Peyer's patch (tissue), 4 donors: ENCODE results near the gene CASP5.
A peak's percentile ranks its signal among the peaks of the same experiment; 100 is the strongest.

Source experiments
- POLR2A ChIP-seq, 2 donors: fragments of 450-650 bp; IDR thresholded peaks; one replicate each; pipeline ENCODE4 v1.5.1; 2017; ENCODE audit warnings: antibody characterized with exemption in 2 of 2, mild to moderate bottlenecking in 2 of 2, moderate library complexity in 2 of 2
- TF ChIP-seq, protein P1 (sequence below), 6 experiments: fragments of 450-650 bp in 4 of 6; fragments of 200-600 bp in 2 of 6; sonication (generic) in 1 of 6; IDR thresholded peaks; one replicate each; pipeline ENCODE4 v1.5.1; 2017 to 2019; ENCODE audit warnings: antibody characterized with exemption in 6 of 6, mild to moderate bottlenecking in 3 of 6, moderate library complexity in 1 of 6

DNA sequence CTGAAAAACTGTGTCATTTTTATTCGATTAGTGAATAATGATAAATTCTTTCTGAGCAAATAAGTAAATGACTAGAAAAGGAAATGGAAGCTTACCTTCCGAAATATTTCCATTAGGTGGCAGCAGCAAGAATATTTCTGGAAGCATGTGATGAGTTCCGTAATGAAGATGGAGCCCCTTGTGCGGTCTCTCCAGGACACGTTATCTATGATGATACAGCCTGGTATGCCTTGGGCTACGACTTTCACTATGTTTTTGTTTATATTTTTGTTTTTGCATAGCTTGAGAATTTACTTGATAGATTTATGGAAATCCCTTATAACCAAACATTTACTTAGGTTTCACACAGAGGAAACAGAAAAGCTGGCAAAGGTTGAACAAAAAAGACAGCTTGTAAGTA lies 25.7 kb downstream of the CASP5 start:
- TF ChIP-seq, protein P1, sequence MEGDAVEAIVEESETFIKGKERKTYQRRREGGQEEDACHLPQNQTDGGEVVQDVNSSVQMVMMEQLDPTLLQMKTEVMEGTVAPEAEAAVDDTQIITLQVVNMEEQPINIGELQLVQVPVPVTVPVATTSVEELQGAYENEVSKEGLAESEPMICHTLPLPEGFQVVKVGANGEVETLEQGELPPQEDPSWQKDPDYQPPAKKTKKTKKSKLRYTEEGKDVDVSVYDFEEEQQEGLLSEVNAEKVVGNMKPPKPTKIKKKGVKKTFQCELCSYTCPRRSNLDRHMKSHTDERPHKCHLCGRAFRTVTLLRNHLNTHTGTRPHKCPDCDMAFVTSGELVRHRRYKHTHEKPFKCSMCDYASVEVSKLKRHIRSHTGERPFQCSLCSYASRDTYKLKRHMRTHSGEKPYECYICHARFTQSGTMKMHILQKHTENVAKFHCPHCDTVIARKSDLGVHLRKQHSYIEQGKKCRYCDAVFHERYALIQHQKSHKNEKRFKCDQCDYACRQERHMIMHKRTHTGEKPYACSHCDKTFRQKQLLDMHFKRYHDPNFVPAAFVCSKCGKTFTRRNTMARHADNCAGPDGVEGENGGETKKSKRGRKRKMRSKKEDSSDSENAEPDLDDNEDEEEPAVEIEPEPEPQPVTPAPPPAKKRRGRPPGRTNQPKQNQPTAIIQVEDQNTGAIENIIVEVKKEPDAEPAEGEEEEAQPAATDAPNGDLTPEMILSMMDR (IDR thresholded peaks at IDR 0.05): peak in 1 of 6 experiments; percentile 14
- TF ChIP-seq POLR2A (IDR thresholded peaks at IDR 0.05): no peak
